Measurements from ENCODE around the gene COL23A1.

DNA sequence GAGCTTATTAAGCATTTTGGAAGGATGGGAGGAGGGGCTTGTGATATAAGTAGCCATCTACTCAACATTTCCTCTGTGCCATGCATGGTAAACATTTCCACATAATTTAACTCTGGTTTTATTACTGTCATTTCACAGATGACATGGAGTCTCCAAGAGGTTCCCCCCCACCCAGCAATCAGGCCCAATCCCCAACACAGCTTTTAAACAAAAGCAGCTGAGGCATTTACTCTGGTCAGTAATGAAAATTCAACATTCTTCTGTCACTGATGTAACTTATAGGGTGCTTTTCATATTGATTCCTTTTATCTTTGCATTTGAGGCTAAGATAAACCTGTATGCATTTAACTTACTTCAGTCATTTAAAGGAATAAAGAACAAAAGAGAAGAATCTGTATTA, 128.1 kb downstream of the COL23A1 start:
- TF ChIP-seq, protein P1, sequence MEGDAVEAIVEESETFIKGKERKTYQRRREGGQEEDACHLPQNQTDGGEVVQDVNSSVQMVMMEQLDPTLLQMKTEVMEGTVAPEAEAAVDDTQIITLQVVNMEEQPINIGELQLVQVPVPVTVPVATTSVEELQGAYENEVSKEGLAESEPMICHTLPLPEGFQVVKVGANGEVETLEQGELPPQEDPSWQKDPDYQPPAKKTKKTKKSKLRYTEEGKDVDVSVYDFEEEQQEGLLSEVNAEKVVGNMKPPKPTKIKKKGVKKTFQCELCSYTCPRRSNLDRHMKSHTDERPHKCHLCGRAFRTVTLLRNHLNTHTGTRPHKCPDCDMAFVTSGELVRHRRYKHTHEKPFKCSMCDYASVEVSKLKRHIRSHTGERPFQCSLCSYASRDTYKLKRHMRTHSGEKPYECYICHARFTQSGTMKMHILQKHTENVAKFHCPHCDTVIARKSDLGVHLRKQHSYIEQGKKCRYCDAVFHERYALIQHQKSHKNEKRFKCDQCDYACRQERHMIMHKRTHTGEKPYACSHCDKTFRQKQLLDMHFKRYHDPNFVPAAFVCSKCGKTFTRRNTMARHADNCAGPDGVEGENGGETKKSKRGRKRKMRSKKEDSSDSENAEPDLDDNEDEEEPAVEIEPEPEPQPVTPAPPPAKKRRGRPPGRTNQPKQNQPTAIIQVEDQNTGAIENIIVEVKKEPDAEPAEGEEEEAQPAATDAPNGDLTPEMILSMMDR (IDR thresholded peaks at IDR 0.05), result no peak
- no peak for TF ChIP-seq POLR2A (IDR thresholded peaks at IDR 0.05)

All from lower leg skin (tissue), 3 donors.